A673 (cell line): ENCODE results near the gene ATP5PD.
"Not testable (repeated sequence)": the region's sequence is repeated elsewhere in the genome, so short reads cannot be mapped to it uniquely, and the experiment has no call there.

Experiments
- EZH2 ChIP-seq: fragments of 200-600 bp; sonication (generic); IDR thresholded peaks from 2 replicates; pipeline ENCODE4 v1.6.1; 2017; ENCODE audit warnings: borderline replicate concordance, low read depth, mild to moderate bottlenecking, mixed read lengths, antibody characterized with exemption, low read length; ENCODE audit not compliant: poor library complexity, severe bottlenecking
- TF ChIP-seq, protein P1 (sequence below): fragments of 300-800, 200-600 bp; sonication (generic); conservative IDR thresholded peaks from 2 replicates; pipeline ENCODE4 v1.5.1; 2017; ENCODE audit warnings: low read depth, mild to moderate bottlenecking, antibody characterized with exemption, low read length, moderate library complexity, mixed read lengths

DNA sequence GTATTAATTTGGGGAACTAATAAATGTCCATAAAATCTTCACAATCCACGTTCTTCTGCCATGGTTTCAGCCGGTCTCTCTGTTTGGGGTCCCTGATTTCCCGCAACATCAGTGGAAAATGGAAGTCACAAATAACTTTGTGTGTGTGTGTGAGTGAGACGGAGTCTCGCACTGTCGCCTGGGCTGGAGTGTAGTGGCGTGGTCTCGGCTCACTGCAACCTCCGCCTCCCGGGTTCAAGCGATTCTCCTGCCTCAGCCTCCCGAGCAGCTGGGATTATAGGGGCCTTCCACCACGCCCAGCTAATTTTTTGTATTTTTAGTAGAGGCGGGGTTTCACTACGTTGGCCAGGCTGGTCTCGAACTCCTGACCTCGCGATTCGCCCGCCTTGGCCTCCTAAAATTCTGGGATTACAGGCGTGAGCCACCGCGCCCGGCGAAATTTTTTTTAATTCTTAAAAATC lies 793 bp downstream of the ATP5PD start:
- TF ChIP-seq, protein P1, sequence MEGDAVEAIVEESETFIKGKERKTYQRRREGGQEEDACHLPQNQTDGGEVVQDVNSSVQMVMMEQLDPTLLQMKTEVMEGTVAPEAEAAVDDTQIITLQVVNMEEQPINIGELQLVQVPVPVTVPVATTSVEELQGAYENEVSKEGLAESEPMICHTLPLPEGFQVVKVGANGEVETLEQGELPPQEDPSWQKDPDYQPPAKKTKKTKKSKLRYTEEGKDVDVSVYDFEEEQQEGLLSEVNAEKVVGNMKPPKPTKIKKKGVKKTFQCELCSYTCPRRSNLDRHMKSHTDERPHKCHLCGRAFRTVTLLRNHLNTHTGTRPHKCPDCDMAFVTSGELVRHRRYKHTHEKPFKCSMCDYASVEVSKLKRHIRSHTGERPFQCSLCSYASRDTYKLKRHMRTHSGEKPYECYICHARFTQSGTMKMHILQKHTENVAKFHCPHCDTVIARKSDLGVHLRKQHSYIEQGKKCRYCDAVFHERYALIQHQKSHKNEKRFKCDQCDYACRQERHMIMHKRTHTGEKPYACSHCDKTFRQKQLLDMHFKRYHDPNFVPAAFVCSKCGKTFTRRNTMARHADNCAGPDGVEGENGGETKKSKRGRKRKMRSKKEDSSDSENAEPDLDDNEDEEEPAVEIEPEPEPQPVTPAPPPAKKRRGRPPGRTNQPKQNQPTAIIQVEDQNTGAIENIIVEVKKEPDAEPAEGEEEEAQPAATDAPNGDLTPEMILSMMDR: not testable (repeated sequence)
- TF ChIP-seq EZH2: not testable (repeated sequence)
